ENCODE measurements around the gene SASH3. TPM values are rescaled to one million over a fixed set of nuclear protein-coding genes. Genes with fewer than 3 reads are reported as not detected.
"Not testable (repeated sequence)": the region's sequence is repeated elsewhere in the genome, so short reads cannot be mapped to it uniquely, and the experiment has no call there.

The SASH3 gene
- total and polyA plus RNA-seq, 8 donors, result 0.31 to 8.5 (median 1.2) TPM

GRCh38 chrX:129737916-129738315 is 41.8 kb upstream of the SASH3 start:
- DNase-seq (no peak), FAIRE-seq (no peak), ATAC-seq (peak in 2 of 4 donors; percentile 40 to 55)
- Histone ChIP-seq H3K27ac (no peak overlapping the region), H3K27me3 (no peaks in the 10 kb centered on the region), H3K36me3 (no peaks in the 10 kb centered on the region), H3K9me3 (no peaks in the 10 kb centered on the region), H3K4me1 (no peaks in the 10 kb centered on the region), H3K4me3 (no peak overlapping the region)
- intact Hi-C loops (cut with DNase I), result no loop called here
- TF ChIP-seq CTCF (IDR thresholded peaks at IDR 0.05), result no peak
- WGBS, 2 donors, result 44 to 62% methylated on average over 5 of the region's 5 CpGs

- no peaks in the 10 kb centered on the region for H3K9me3 ChIP-seq
- DNase-seq (no peak), FAIRE-seq (no peak), ATAC-seq (peak in 2 of 4 donors; percentile 44 to 48)
- no peak for TF ChIP-seq CTCF (IDR thresholded peaks at IDR 0.05)
- no peaks in the 10 kb centered on the region for H3K36me3 ChIP-seq
- H3K27ac ChIP-seq, result no peak within 1 kb of the TSS
- WGBS, 2 donors, result 36 to 37% methylated on average over 13 of the region's 13 CpGs
- no peak within 1 kb of the TSS for H3K4me3 ChIP-seq
- no peaks in the 10 kb centered on the region for H3K4me1 ChIP-seq
- intact Hi-C loops (cut with DNase I), result no loop called here
- no peaks in the 10 kb centered on the region for H3K27me3 ChIP-seq
Observed at GRCh38 chrX:129738466-129739308, 41.1 kb upstream of the SASH3 start, which contains the start of gene XPNPEP2. XPNPEP2 (plus strand) TSS chrX:129738979; CDS start chrX:129739214, 235 bp downstream.

GRCh38 chrX:129739578-129739977 is 40.2 kb upstream of the SASH3 start:
- FAIRE-seq (no peak), DNase-seq (no peak), ATAC-seq (no peak)
- Histone ChIP-seq H3K36me3 (no peaks in the 10 kb centered on the region), H3K27ac (no peak overlapping the region), H3K4me3 (no peak overlapping the region), H3K9me3 (no peaks in the 10 kb centered on the region), H3K4me1 (no peaks in the 10 kb centered on the region), H3K27me3 (no peaks in the 10 kb centered on the region)
- intact Hi-C loops (cut with DNase I), result no loop called here
- TF ChIP-seq CTCF (IDR thresholded peaks at IDR 0.05), result no peak
- WGBS, 2 donors, result 75 to 80% methylated on average over 4 of the region's 4 CpGs

DNA sequence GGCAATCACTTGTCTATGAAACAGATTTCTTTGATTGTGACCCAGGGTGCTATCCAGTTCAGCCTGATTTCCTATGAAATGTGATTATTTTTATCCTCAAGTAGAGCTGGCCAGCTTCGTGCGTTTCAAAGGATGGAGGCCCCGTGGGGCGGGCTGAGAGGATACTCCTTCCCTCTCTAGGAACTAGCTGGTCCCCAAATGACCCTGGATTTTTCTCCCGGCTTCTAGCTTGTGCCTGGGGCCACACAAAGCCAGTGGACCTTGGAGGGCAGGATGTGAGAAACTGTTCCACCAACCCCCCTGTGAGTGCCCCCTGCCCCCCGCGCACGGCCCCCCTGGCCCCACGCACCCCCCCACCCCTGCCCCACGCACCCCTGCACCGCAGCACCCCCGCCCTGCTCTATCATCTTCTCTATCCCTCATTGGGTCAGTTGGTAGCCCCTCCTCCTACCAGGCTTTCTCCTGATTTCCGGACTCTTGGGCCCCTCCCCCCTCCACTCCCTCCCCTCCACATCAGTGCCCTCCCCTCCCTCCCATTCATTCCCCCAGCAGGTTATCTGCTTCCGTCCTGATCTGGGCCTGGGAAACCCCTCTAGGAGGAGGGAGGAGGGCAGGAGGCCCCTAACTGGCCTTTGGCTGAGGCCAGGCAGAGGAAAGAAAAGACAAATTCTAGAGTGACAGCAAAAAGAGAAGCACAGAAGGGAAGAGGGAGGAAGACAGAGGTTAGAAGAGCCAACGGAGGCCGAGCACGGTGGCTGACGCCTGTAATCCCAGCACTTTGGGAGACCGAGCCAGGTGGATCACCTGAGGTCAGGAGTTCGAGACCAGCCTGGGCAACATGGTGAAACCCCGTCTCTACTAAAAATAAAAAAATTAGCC is 37.6 kb upstream of the SASH3 start:
- FAIRE-seq, result no peak
- WGBS, 2 donors, result 54 to 59% methylated on average over 13 to 20 of the region's 21 CpGs
- no peak for DNase-seq

DNA sequence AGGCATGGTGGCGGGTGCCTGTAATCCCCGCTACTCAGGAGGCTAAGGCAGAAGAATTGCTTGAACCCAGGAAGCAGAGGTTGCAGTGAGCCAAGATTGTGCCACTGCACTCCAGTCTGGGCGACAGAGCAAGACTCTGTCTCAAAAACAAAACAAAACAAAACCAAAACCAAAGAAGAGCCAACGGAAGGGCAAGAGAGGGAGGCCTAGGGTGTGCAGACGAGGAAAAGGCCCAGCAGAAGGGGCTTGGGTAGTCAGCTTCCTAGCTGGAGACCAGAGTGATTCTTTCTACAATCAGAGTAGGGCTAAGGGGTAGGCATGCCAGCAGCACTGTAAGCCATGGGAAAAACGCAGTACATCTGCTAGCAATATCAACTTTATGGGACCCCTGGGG is 37.0 kb upstream of the SASH3 start:
- ATAC-seq; H3K4me3 ChIP-seq; H3K27me3 ChIP-seq; H3K9me3 ChIP-seq; H3K36me3 ChIP-seq; H3K4me1 ChIP-seq; FAIRE-seq; H3K27ac ChIP-seq; intact Hi-C loops (cut with DNase I); DNase-seq: not testable (repeated sequence)
- WGBS, 2 donors, result 65 to 76% methylated on average over 6 of the region's 6 CpGs

More for the DNA sequence above, 37.6 kb upstream of the SASH3 start:
- Histone ChIP-seq H3K27me3 (no peaks in the 10 kb centered on the region), H3K4me1 (no peaks in the 10 kb centered on the region), H3K27ac (no peak overlapping the region), H3K36me3 (no peaks in the 10 kb centered on the region), H3K9me3 (no peaks in the 10 kb centered on the region), H3K4me3 (no peak overlapping the region)
- no peak for TF ChIP-seq CTCF (IDR thresholded peaks at IDR 0.05)
- no peak for ATAC-seq
- intact Hi-C loops (cut with DNase I), result no loop called here

Measured in pancreas (tissue), 10 donors.